Activated naive CD8-positive, alpha-beta T cell treated with anti-CD3 and anti-CD28 coated beads for 36 hours (primary cell): ENCODE results near the gene NUP153. TPM values are rescaled to one million over a fixed set of nuclear protein-coding genes. Genes with fewer than 3 reads are reported as not detected.
"Not testable (repeated sequence)": the region's sequence is repeated elsewhere in the genome, so short reads cannot be mapped to it uniquely, and the experiment has no call there.

ENCODE experiments used
- DNase-seq: peaks from one replicate; pipeline ENCODE4 v3.0.0; 2021
- H3K27ac Mint-ChIP-seq: one replicate; pipeline ENCODE4 v1.8.0; 2022; ENCODE audit warnings: mild to moderate bottlenecking, moderate library complexity, mixed read lengths
- H3K27me3 Mint-ChIP-seq: one replicate; pipeline ENCODE4 v1.8.0; 2022; ENCODE audit warnings: mild to moderate bottlenecking, mixed read lengths
- H3K36me3 Mint-ChIP-seq: one replicate; pipeline ENCODE4 v1.8.0; 2021; ENCODE audit warnings: mild to moderate bottlenecking, mixed read lengths
- H3K4me1 Mint-ChIP-seq: one replicate; pipeline ENCODE4 v1.8.0; 2021; ENCODE audit warnings: mixed read lengths
- H3K4me3 Mint-ChIP-seq: one replicate; pipeline ENCODE4 v1.8.0; 2022; ENCODE audit warnings: mild to moderate bottlenecking, moderate library complexity, mixed read lengths
- H3K9me3 Mint-ChIP-seq: one replicate; pipeline ENCODE4 v1.8.0; 2022; ENCODE audit warnings: mixed read lengths
- total RNA-seq, 2 experiments: library from RNA; stranded (reverse); gene quantifications; one replicate each; pipeline ENCODE4 v1.2.3, GENCODE V29; 2021

The NUP153 gene
- 10 to 100 TPM; 93.2 to 97.2 TPM for total RNA-seq

GRCh38 chr6:17706580-17707370, at the start of gene NUP153:
NUP153 (minus strand) TSS chr6:17706925; CDS start chr6:17706387, 538 bp downstream.
- Mint-ChIP-seq H3K4me1 (peaks cover 26% of the 10 kb centered on the region), H3K27me3 (peaks cover 5% of the 10 kb centered on the region), H3K36me3 (peaks cover 59% of the 10 kb centered on the region), H3K9me3 (no peaks in the 10 kb centered on the region), H3K27ac (peak within 1 kb of the TSS; percentile 99), H3K4me3 (peak within 1 kb of the TSS; percentile 85)
- DNase-seq, result peak; percentile 99

DNA sequence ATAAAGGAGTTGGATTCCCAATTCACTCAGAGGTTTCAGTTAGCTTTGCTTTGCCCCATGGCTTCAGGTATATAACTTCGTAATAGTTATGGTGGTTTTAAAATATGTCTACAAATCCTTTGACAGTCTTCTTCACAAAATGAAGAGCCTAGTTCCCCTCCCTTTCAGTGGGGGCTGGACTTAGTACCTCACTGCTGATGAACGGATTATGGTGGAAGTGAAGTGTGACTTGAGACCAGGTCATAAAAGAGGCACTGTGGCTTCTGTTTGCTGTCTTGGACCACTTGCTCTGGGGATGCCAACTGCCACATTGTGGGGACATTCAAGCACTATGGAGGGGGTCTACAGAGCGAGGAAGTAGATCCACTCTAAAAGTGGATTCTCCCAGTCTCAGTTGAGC, 47.5 kb upstream of the NUP153 start:
- no peaks in the 10 kb centered on the region for H3K9me3 Mint-ChIP-seq
- no peaks in the 10 kb centered on the region for H3K36me3 Mint-ChIP-seq
- no peaks in the 10 kb centered on the region for H3K27me3 Mint-ChIP-seq
- DNase-seq, result no peak
- H3K4me1 Mint-ChIP-seq, result no peaks in the 10 kb centered on the region
- H3K4me3 Mint-ChIP-seq, result no peak overlapping the region
- no peak overlapping the region for H3K27ac Mint-ChIP-seq

DNA sequence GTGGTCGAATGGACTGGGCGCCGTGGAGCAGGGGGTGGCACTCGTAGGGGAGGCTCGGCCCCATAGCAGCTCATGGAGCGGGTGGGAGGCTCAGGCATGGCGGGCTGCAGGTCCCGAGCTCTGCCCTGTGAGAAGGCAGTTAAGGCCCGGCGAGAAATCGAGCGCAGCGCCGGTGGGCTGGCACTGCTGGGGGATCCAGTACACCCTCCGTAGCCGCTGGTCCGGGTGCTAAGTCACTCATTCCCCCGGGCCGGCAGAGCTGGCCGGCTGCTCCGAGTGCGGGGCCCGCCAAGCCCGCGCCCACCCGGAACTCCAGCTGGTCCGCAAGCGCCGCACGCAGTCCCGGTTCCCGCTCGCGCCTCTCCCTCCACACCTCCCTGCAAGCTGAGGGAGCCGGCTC, 38.6 kb upstream of the NUP153 start:
- DNase-seq, H3K9me3 Mint-ChIP-seq, H3K27me3 Mint-ChIP-seq, H3K36me3 Mint-ChIP-seq, H3K4me1 Mint-ChIP-seq, H3K27ac Mint-ChIP-seq, H3K4me3 Mint-ChIP-seq: not testable (repeated sequence)

DNA sequence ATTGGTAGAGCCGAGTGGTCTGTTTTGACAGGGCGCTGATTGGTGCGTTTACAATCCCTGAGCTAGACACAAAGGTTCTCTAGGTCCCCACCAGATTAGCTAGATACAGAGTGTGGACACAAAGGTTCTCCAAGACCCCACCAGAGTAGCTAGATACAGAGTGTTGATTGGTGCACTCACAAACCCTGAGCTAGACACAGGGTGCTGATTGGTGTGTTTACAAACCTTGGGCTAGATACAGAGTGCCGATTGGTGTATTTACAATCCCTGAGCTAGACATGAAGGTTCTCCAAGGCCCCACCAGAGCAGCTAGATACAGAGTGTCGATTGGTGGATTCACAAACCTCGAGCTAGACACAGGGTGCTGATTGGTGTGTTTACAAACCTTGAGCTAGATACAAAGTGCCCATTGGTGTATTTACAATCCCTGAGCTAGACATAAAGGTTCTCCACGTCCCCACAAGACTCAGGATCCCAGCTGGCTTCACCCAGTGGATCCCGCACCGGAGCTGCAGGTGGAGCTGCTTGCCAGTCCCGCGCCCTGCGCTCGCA, 38.1 kb upstream of the NUP153 start:
- H3K36me3 Mint-ChIP-seq, H3K9me3 Mint-ChIP-seq, H3K4me1 Mint-ChIP-seq, H3K27ac Mint-ChIP-seq, H3K27me3 Mint-ChIP-seq, DNase-seq, H3K4me3 Mint-ChIP-seq: not testable (repeated sequence)

DNA sequence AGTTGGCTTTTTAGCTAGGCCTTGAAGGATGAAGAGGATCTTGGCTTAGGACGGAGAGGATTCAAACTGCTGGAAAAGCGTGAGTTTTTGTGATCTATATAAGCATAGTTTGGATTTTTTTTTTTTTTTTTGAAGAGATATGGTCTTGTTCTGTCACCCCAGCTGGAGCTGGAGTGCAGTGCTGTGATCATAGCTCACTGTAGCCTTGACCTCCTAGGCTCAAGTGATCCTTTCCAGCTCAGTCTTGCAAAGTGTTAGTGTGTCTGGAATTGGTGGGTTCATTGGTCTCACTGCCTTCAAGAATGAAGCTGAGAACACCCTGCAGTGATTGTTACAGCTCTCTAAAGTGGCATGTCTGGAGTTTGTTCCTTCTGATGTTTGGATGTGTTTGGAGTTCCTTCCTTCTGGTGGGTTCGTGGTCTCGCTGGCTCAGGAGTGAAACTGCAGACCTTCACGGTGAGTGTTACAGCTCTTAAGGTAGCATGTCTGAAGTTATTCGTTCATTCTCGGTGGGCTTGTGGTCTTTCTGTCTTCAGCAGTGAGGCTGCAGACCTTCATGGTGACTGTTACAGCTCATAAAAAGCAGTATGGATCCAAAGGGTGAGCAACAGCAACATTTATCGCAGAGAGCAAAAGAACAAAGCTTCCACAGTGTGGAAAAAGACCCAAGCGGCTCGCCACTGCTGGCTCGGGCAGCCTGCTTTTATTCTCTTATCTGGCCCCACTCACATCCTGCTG, 37.5 kb upstream of the NUP153 start:
- peaks cover 3% of the 10 kb centered on the region for H3K9me3 Mint-ChIP-seq
- H3K4me1 Mint-ChIP-seq, result no peaks in the 10 kb centered on the region
- peaks cover 5% of the 10 kb centered on the region for H3K27me3 Mint-ChIP-seq
- H3K36me3 Mint-ChIP-seq, result peaks cover 2% of the 10 kb centered on the region
- no peak for DNase-seq
- no peak overlapping the region for H3K27ac Mint-ChIP-seq
- no peak overlapping the region for H3K4me3 Mint-ChIP-seq

DNA sequence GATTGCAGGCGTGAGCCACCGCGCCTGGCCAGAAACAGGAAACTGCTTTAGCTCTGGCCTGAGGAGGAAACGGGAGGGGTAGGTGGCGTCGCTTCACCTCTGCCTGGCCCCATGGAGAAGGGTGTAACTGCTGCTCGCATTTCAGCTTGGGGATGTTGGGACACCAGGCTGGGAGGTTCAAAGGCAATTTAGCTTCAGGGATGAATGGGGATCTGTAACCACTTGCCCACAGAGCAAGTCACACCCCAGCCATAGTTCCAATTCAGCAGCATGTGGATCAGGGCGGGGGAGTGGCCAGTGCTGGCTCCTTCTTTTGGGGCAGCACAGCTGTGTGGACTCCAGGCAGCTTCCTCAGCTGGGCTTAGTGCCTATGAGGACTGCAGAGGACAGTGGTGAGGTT, 34.8 kb upstream of the NUP153 start:
- no peaks in the 10 kb centered on the region for H3K4me1 Mint-ChIP-seq

DNA sequence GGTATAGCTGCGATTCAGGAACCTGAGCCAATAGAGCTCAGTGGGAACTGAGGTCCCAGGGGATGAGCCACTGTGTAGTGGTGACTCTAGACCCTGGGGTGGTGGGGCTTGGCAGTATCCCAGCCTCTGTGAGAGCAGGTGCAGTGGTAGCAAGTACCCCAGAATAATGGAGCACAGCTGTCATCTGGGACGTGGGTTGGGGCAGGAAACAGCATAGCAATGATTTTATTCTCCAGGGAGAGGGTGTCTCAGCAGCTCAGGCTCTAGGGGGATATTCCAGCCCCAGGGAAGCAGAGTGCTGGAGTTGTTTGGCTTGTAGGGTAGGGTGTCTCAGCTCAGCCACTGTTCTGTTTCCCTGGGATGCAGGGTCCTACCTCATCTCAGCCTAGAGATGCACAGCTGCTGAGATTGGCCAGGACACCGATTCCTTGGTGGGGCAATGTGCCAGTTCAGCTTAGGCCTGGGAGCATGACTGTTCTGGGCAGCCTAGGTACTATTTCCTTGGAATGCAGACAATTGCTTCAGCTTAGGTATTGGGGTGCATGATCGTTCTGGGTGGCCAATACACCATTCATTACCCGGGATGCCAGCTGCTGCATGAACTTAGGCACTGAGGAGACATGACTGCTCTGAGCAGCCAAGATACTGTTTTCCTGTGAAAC, 34.0 kb upstream of the NUP153 start:
- peaks cover 5% of the 10 kb centered on the region for H3K27me3 Mint-ChIP-seq
- H3K4me3 Mint-ChIP-seq, result no peak overlapping the region
- H3K36me3 Mint-ChIP-seq, result peaks cover 3% of the 10 kb centered on the region
- no peak overlapping the region for H3K27ac Mint-ChIP-seq
- peaks cover 21% of the 10 kb centered on the region for H3K9me3 Mint-ChIP-seq
- DNase-seq, result no peak
- H3K4me1 Mint-ChIP-seq, result no peaks in the 10 kb centered on the region

More for the DNA sequence above, 34.8 kb upstream of the NUP153 start:
- peaks cover 3% of the 10 kb centered on the region for H3K36me3 Mint-ChIP-seq
- H3K4me3 Mint-ChIP-seq, result no peak overlapping the region
- no peak for DNase-seq
- H3K27me3 Mint-ChIP-seq, result peaks cover 5% of the 10 kb centered on the region
- H3K9me3 Mint-ChIP-seq, result peaks cover 21% of the 10 kb centered on the region
- H3K27ac Mint-ChIP-seq, result no peak overlapping the region

- H3K27ac Mint-ChIP-seq, result no peak overlapping the region
- no peaks in the 10 kb centered on the region for H3K4me1 Mint-ChIP-seq
- H3K36me3 Mint-ChIP-seq, result peaks cover 3% of the 10 kb centered on the region
- peaks cover 5% of the 10 kb centered on the region for H3K27me3 Mint-ChIP-seq
- DNase-seq, result no peak
- H3K4me3 Mint-ChIP-seq, result no peak overlapping the region
- H3K9me3 Mint-ChIP-seq, result peaks cover 21% of the 10 kb centered on the region
These were observed 31.1 kb upstream of the NUP153 start for GRCh38 chr6:17737704-17738252.

DNA sequence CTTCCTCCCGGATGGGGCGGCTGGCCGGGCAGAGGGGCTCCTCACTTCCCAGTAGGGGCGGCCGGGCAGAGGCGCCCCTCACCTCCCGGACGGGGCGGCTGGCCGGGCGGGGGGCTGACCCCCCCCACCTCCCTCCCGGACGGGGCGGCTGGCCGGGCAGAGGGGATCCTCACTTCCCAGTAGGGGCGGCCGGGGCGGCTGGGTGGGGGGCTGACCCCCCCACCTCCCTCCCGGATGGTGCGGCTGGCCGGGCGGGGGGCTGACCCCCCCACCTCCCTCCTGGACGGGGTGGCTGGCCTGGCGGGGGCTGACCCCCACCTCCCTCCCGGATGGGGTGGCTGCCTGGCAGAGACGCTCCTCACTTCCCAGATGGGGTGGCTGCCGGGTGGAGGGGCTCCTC, 28.6 kb upstream of the NUP153 start:
- not testable (repeated sequence) for H3K4me1 Mint-ChIP-seq, H3K27me3 Mint-ChIP-seq, H3K4me3 Mint-ChIP-seq, DNase-seq, H3K27ac Mint-ChIP-seq, H3K36me3 Mint-ChIP-seq
- peaks cover 21% of the 10 kb centered on the region for H3K9me3 Mint-ChIP-seq

DNA sequence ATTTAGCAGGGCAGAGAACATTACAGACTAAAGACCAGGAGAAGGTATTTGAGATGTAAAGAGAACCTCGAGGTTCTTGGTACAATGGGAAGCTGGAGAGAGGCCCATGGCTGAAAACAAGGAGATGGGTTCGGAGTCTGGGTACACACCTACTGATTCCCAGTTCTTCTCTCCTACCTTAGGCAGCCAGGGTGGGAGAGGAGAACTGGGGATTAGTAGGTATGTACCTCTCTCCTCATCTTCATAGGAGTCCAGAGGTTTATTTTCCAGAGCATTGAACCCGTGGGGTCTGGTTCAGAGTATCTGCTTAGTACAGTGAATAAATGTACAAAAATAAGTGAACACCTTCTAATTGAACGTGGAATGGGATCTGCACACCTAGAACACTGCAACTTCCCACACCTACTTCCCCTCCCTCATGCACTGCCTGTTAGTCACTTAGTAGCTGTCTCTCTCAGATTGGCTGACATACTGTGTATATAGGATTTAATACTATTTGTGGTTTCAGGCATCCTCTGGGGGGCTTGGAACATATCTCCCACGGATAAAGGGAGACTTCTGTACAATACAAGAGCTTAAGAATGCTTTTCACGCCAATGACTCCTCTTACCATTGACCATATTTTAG, 23.5 kb upstream of the NUP153 start:
- Mint-ChIP-seq H3K36me3 (no peaks in the 10 kb centered on the region), H3K4me3 (no peak overlapping the region), H3K27ac (no peak overlapping the region), H3K27me3 (no peaks in the 10 kb centered on the region), H3K4me1 (no peaks in the 10 kb centered on the region), H3K9me3 (peaks cover 2% of the 10 kb centered on the region)
- no peak for DNase-seq

DNA sequence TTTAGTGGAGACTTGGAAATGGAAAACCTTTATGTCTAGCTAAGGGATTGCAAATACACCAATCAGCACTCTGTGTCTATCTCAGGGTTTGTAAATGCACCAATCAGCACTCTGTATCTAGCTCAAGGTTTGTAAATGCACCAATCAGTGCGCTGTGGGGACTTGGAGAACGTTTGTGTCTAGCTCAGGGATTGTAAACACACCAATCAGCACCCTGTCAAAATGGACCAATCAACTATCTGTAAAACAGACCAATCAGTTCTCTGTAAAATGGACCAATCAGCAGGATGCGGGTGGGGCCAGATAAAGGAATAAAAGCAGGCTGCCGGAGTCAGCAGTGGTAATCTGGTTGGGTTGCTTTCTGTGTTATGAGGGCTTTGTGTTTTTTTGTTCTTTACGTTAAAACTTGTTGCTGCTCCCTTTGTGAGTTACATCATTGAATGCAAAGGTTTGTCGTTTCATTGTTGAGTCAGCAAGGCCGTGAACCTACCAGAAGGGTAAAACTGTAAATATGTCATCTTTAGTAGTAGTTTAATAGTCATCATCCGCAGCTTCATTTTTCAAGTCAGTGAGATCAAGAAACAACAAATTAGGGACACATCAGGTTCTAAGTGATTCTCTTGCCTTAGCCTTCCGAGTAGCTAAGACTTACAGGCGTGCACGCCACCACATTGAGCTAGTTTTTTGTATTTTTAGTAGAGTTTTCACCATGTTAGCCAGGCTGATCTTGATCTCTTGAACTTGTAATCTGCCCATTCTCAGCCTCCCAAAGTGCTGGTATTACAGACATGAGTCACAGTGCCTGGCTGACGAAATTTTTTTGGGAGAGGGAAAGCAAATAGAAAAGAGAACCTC, 22.7 kb upstream of the NUP153 start:
- H3K27ac Mint-ChIP-seq, result no peak overlapping the region
- H3K36me3 Mint-ChIP-seq, result no peaks in the 10 kb centered on the region
- H3K4me1 Mint-ChIP-seq, result no peaks in the 10 kb centered on the region
- H3K9me3 Mint-ChIP-seq, result peaks cover 2% of the 10 kb centered on the region
- no peak for DNase-seq
- H3K4me3 Mint-ChIP-seq, result no peak overlapping the region
- no peaks in the 10 kb centered on the region for H3K27me3 Mint-ChIP-seq

- DNase-seq, result no peak
- H3K4me1 Mint-ChIP-seq, result no peaks in the 10 kb centered on the region
- H3K27me3 Mint-ChIP-seq, result no peaks in the 10 kb centered on the region
- H3K27ac Mint-ChIP-seq, result no peak overlapping the region
- H3K9me3 Mint-ChIP-seq, result peaks cover 2% of the 10 kb centered on the region
- no peak overlapping the region for H3K4me3 Mint-ChIP-seq
- no peaks in the 10 kb centered on the region for H3K36me3 Mint-ChIP-seq
These were observed 22.0 kb upstream of the NUP153 start for GRCh38 chr6:17728551-17729222.

DNA sequence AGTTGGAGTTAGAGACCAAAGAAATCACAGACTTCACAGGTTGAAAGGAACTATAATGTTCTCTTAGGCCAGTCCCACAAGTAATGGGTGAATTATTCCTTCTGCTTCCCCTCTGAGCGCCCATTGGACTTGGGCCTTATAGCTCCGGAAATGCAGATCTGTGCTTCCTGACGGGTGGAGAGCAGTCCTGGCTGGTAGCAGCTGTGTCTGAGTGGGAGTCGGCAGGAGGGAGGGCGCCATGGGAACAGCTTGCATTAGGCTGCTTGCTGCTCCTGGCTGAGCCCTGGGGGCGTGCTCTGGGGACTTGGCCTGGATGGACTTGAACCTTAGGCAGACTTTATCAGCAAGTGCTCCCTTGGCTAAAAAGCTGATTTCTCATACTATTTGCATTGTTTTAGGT, 18.4 kb upstream of the NUP153 start:
- no peaks in the 10 kb centered on the region for H3K36me3 Mint-ChIP-seq
- H3K4me1 Mint-ChIP-seq, result no peaks in the 10 kb centered on the region
- no peak overlapping the region for H3K27ac Mint-ChIP-seq
- no peak overlapping the region for H3K4me3 Mint-ChIP-seq
- H3K9me3 Mint-ChIP-seq, result peaks cover 2% of the 10 kb centered on the region
- peaks cover 6% of the 10 kb centered on the region for H3K27me3 Mint-ChIP-seq
- DNase-seq, result no peak
